CD4-positive, alpha-beta T cell treated with Interleukin-2 at 100 ng/mL for 4 hours (primary cell): Measurements from ENCODE around the gene CADM3.
A peak's percentile ranks its signal among the peaks of the same experiment; 100 is the strongest.

Source experiments
- DNase-seq: peaks from one replicate; pipeline ENCODE4 v3.0.0-alpha.2; 2020; ENCODE audit warnings: low spot score

CADM3 gene, protein sequence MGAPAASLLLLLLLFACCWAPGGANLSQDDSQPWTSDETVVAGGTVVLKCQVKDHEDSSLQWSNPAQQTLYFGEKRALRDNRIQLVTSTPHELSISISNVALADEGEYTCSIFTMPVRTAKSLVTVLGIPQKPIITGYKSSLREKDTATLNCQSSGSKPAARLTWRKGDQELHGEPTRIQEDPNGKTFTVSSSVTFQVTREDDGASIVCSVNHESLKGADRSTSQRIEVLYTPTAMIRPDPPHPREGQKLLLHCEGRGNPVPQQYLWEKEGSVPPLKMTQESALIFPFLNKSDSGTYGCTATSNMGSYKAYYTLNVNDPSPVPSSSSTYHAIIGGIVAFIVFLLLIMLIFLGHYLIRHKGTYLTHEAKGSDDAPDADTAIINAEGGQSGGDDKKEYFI

DNA sequence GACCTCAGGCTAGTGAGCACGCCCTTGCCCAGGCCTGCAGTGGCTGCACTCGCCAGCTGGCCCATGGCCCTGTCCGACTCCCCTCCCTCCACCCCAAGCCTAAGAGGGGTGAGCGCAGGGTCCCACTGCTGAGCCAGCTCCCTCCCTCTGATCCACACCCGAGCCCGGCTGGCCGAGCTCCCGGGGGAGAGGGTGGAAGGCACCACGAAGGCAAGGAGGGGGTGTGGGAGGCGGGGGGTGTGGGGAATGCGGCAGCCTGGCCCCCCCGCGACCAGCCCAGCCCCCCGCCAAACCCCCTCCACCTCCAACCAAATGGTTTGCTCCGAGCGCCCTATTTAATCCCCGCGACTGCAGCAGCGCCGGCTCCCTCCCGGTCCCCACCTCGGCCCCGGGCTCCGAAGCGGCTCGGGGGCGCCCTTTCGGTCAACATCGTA is at the start of gene CADM3:
Gene CADM3 (plus strand): TSS at position 362 of the 434 bp plus-strand sequence. CDS start 151 bp downstream, outside the sequence.
- DNase-seq = no peak

DNA sequence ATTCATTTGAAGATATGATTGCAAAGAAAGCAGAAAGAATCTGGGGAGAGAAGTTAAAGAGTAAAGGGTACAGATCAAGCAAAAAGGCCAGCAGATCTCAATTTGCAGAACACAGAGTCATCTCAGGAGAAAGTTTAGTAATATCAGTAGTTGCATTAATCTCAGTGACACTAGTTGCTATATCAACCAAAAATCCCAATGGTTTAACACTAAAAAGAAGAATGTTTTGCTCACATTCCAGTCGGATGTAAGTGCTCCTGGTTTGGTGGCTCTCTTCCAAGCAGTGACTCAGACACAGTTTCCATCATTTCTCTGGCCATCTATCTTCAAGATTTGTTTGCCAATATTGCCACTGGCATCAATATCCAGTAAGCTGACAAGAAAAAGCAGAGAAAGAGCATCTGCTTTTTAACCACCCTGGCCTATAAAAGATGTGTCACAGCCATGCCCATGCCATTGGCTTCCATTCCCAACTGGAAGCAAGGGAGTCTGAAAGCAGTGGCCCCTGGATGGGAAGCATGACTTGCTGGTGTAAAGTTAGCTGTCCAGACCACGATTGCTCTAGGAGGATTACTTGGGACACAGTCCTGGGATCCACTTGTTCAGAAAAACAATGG is 49.3 kb upstream of the CADM3 start:
- no peak for DNase-seq

DNA sequence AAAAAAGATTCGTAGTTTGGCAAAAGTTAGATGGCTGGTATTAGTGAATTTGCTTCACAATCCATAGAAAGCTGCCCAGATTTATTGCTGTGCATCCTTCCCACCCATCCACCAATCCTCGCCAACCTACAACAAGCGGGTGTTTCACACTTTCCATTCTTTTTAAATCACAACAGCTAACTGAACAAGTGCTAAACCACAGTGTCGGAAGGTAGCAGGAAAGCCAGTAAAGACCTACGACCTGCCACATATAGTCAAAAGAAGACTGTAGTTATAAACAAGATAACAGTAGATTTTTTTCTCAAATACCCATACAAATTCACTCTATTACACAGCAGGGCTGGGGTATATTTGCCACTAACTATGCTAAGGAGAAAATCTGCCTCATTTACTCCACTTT is 47.8 kb upstream of the CADM3 start:
- no peak for DNase-seq

DNA sequence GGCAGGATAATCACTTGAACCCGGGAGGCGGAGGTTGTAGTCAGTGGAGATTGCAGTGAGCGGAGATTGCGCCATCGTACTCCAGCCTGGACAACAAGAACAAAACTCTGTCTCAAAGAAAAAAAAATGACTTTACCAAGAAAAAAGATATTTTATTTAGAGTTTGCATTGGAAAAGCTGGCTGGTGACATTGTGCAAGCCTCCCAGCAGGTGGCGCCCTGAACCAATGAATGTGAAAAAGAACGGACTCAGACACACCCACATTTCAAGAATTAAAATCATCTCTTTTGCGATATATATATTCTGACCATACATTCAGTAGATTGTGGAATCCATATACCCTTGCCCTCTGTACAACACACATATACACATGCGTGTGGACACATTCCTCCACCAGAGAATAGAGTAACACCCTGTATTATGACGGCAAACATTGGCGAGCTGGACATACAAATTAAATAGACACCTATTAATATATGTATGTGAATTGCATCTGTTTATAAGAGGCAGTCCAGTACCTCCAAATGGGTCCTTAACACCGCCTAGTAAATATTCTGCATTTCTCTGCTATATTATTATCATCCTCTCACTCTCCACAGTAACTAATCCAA is 39.0 kb upstream of the CADM3 start:
- peak; percentile 60 for DNase-seq

DNA sequence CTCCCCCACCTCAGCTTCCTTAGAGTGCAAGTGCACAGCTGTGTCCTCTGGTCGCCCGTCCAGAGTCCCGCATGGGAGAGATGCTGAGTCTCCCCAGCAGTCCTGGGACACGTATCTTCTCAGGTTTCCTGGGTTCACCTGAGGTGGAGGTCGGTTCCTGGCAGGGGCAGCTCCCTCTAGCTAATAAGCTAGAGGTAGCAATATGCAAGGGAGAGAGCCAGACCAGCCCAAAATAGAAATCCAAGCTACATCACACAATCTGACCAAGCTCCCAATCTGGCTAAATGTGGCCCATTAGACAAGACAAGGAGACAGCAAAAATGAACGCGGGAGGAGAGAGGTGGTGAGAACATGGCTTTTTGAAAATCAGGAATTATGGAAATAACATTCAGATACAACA is 30.9 kb upstream of the CADM3 start:
- no peak for DNase-seq

DNA sequence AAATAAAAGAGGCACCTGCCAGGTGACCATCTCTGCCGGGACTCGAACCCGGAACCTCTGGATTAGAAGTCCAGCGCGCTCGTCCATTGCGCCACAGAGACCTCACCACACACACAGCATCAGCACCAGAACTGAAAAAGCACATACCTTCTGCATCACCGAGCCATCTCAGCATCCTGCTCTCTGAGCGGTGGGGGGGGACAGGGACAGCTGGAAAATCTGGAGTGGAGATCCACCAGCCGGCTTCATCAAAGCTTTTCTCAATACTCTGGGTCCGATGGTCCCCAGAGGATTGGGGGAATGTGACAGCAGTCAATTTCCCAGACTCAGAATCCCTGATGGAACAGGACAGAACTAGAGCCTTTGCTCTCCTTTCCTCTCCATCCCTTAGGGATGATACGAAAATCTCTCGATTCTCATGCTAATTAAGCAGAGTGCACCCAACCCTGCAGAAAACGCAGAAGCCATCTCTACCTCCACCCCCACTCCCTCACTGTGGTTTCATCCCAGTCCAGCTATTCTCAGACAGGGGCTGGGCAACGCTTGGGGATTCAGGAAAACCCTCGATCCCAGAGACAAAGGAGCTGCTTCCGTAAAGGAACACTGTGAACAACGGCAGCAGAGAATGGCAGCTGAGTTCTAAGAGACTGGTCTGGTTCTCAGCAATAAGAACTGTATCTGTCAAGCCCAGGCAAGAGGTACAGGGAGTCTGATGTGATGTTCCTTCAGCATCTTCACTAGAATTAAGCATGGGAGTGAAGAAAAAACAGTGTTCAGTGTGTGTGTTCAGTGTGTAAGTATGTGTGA is 29.6 kb upstream of the CADM3 start:
- no peak for DNase-seq

DNA sequence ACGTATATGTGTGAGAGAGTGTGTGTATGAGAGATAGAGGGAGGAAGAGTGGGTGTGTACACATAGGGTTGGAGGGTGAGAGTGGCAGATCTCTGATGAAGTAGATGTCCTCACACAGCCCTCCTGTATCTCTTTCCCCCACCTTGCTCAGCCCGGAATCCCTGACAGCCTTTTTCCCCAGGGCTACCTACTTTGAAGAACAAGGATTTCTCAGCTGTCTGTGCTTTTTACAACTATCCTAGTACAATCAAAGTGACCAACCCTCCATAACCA is 29.1 kb upstream of the CADM3 start:
- DNase-seq = no peak

DNA sequence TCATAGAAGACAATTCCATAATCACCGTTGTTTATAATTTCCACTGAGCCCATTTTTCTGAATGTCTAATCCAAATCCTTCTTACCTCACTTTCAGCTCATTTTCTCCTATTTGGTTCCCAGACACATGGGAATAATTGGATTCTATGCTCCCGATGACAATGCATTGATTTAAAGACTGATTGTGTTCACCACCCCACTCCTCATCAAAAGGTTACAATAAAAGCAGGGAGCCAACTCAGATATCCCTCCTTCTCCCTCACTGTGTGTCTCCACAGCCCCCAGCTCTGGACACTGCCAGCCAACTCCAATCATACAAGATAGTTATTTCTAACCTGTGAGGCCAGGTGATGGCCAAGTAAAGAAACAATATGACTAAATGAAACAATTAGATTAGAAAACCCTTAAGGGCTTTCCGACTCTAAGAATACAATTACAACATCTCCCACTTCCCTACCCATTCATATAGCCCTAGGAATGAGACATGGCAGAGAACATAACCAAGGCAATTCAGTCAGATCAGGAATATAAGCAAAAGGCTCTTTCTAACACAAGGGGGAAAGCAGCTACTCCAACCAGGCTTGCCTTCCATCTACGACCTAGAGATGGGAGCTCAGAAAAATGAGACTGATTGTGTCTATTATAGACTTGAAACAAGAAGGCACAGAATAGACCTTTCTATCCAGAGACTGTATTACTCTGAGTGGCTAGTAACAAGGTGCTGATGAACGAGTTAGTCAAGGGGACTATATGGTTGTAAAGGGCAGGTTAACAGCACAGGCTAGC is 28.5 kb upstream of the CADM3 start:
- DNase-seq = no peak

DNA sequence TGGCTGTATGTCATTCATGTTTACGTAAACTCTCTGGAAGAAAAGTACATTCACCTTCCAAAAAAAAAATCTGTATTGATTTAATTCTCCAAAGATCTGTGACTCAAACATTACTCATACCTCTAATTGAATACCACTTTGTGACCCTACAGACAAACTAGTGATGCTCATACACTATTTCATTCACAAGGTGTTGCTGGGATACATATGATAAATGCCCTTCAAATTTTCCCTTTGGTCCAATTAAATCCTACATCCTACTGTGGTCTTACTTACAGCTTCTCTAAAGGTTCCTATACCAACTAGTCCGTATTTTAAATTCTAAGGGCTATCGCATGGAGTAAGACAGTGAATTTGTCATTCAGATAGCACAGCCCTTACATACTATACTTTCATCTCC is 26.8 kb upstream of the CADM3 start:
- no peak for DNase-seq

DNA sequence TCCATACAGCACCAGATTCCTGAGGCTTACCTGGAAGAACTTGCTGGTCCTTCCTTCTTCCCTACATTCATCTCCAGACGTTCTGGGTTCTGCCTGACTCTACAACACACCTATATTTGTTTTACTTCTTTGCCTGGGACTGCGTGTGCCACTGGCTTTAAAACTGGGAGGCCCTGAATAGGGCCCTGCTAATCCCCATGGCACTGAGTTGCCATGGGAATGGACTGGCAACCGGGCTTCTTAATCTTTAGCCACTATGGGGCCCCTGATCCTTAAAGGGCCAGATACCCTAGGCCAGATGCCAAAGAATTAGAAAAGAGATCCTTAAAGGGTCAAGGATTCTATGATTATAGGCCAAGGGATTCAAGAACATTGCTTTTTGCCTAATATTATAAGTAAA is 24.4 kb upstream of the CADM3 start:
- no peak for DNase-seq

DNA sequence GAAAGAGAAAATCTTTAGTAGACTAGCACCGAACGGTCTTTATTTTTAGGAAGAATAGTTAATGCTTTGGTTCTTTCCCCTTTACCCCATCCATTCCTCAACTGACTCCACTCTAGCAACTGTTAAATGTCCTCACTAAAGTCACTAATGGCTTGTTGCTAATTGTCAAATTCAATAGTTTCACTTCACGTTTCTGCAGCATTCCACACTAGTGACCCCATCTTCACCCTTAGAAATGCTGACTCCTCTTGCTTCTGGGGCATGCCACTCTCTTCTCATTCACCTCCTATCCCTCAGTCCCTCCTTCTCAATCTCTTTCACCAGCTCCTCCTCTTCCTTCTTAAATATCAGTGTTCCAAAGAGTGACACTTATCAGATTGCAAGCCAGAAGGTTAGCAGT is 19.4 kb upstream of the CADM3 start:
- DNase-seq = no peak

DNA sequence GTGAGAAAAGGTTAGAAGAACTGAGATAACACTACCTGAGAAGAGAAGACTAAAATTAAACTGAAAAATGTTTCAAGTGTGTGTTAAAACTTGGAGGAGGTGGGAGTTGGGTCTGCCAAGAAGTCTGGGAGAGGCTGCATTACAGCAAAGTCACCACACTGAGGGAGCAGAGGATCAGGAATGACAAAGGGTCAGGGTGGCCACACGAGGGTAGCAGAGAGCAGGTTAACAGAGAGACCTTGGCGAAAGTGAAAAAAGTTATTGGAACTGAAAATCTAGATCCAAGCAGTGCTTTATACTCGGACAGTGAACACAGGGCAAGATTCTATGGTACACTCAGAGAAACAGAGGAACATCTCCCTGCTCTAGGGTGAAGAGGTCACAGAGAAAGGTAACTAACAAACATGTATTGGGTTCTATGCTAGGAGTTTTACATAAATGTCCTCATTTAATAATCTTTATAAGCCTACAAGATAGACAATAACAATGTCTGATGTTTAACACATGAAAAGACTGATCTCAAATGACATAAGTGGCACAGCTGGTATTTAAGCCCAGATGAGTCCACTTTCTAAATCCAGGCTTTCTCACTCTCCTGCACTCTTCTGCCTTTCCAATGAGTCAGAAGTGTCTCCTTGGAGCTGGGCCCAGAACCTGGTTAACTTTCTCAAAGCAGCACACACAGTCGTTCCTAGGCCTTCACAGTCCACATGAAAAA is 10.3 kb upstream of the CADM3 start:
- DNase-seq = peak; percentile 59

DNA sequence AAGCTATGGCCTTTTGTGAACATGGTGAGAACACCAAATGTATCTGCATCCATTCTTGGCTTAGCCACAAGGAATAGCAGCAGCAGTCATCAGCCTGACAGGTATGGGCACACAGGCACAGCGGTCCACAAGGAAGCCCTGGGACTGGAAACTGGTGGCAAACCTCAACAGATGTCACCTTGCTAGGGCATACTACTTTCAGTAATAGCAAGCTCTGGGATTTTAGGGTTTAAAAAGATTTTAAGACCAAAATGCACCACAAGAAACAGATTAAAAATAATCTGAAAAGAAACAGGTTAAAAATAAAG is 9.7 kb upstream of the CADM3 start:
- DNase-seq = no peak

DNA sequence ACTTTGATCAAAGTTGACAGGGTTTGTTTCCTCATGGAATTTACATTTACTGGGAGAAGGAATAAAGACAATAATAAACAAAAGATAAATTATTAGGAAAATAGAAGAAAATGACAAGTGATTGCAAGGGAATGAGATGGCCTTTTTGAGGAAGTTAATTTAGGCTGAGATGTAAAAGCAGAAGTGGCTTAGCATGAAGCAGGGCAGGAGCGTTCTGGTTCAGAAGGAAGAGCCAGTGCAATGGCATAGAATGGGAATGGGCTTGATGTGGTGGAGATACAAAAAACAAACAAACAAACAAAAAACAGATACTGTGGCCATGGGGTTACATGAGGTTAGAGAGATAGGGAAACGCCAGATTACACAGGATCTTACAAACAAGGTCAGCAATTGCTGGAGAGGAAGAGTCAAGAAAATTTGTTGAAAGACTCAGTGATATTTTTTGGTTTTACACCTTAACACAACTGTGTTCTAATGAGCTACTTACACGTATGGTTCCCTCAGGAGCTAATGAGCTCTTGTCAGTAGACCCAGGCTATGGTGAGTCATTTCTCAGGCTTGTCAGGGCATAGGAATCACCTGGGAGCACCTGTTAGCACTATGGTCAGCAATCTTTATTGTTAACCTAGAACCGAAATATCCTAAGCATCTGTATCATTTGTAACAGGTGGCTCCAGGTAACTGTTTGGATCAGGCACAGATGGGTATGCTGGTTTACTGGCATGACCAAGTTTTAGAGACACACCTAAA is 8.7 kb upstream of the CADM3 start:
- no peak for DNase-seq

DNA sequence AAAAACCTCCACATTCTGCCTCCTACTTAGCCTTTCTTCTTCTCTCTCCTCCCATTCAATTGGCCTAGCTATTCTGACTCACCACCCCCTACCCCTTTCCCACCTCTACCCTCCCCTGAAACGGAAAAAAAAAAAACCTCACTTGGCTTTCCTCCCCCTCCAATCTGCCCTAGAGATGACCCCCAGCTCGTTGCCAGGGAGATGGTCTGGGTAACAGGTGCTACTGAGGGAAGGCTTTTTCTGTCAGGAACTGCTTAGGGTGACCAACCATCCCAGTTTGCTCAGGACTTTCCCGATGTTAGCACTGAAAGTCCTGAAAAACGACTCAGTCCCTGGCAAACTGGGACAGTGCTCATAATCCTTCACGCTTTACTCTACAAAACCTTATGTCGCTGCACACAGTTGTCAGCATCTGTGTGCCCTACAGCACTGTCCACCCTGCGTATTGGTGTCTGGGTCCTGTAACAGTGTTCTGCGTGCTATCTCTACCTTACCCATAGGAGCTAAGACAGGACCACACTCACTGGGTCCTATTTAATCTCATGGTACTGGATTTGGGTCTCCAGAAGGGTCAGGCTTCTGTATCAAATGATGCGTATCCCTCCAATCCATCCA is 7.7 kb upstream of the CADM3 start:
- no peak for DNase-seq

DNA sequence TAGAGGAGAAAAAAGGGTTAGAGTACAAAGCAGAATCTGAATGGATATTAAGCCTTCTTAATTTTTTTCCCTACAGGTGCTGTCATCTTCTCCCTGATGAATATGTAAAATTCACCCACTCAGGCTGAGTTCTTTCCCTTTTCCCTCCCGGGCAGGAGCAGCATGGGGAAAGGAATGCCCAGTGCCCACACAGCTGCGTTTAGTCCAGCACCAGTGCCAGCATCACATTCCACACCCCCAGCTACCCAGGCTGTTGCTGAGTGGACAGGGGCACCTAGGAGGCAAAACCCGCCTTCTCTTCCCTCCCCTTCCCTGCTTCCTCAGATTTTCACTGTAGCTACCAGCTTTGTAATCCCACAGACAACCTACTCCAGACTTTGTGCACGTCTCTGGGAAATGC is 3.4 kb upstream of the CADM3 start:
- no peak for DNase-seq

DNA sequence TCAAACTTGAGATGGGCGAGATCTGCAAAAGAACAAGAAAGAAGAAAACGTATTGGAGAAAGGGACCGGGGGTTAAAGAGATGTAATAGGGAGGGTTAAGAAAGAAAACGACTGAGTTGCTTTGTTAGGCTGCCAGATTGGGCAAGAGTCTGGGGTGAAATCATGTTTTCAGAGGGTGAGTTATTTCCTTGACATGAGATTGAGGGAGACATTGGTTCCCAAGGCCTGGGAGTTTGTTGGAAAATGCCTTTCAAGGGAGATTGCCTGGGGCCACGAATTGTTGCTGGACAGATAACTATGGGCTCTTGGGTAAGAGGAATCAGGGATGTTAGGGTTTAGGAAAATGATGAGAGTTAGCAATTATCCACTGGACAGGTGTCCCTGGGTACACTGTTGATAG is 776 bp upstream of the CADM3 start:
- DNase-seq = no peak

DNA sequence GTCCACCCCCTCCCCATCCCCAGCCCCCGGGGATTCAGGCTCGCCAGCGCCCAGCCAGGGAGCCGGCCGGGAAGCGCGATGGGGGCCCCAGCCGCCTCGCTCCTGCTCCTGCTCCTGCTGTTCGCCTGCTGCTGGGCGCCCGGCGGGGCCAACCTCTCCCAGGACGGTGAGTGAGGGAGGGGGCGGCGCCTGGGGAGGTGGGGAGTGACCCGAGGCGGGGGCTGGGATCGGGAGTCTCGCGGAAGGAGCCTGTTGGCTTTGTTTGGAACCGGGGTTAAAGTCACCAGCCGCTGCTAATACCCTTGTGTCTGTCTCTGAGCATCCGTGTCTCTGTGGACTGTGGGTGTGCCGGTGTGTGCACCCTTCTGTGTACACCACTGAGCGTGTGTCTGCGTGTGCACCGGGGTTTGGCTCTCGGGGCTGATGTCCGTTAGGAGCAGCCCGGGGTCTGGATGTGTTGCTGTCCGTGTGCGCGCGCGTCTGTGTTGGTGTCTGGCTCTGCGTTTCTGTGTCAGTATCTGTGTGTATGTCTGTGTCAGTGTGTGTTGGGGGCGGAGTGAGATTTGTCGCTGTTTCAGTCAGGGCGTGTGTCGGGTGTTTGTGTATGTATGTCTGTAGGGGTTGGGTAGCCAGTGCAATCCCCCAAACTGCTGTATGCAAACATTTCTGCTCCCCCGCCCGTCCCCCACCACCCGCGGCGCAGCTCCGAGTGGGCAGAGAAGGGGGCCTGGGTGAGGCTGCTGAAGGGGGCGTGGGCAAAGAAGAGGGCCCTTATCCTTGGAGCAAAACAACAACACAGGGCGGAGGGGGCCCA is 480 bp downstream of the CADM3 start:
- no peak for DNase-seq

DNA sequence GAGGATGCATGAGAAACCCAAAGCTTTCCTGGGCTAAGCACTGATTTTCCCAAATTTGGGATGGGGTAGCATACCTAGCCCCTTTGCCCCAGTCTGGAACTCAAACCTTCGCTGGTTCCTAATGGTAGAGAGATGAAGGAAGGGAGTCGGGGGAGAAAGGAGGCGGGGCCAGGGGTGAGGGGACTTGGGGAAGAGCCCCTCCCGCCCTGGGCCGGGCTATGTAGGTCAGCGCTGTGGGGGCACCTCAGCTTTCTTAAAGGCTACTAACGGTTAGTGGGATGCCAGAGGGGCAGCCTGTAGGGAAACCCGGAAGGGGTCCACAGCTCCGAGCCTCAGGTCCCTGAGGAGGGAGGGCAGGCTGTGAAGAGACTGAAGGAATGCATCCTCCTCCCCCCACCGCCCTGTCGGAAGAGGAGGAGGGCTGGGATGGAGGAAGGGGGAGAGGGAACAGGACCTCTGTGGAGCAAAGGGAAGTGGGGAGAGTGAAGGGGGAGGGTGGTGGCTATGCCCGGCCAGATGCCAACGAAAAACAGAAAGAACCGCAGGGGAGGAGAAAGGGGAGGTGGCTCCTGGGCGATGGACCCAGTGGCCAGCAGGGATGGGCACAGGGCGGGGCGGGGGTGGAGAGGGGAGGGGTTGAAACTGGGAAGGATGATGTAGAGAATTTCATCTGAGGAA is 1.3 kb downstream of the CADM3 start:
- DNase-seq = no peak
